IMR-90 (cell line): ENCODE data around the gene PSMD11. TPM values are rescaled to one million over a fixed set of nuclear protein-coding genes. Genes with fewer than 3 reads are reported as not detected.

ENCODE experiments used
- ATAC-seq: fragments of 200-7000 bp; cut with Tn5 transposase; 2 replicates; pipeline ENCODE4 v1.9.1; 2020; ENCODE audit warnings: low read depth, mild to moderate bottlenecking, moderate library complexity
- BruUV-seq: library from RNA; stranded (reverse); fragments of 400-500 nt; replicated peaks from 2 replicates; lab custom pipeline; 2021; lab: Mats Ljungman, UMichigan
- CTCF ChIA-PET: fragments of 300-600 bp; formaldehyde crosslinking; extraction: SDS; loops from one replicate; lab custom pipeline; 2021; ENCODE audit warnings: antibody characterized with exemption; lab: Yijun Ruan, JAX
- POLR2A ChIA-PET: fragments of 300-600 bp; sonication (Branson Sonifier 250); formaldehyde crosslinking; loops from one replicate; lab custom pipeline; 2022; ENCODE audit warnings: antibody characterized with exemption; ENCODE audit not compliant: unreplicated experiment; lab: Charles Lee
- DNase-seq: peaks from one replicate; pipeline ENCODE4 v3.0.0; 2013
- H2AFZ ChIP-seq: replicated peaks from 2 replicates; pipeline ENCODE3; 2013; ENCODE audit warnings: low read length, mild to moderate bottlenecking; ENCODE audit not compliant: poor library complexity
- H2AK5ac ChIP-seq: 2 replicates; pipeline ENCODE4 v1.6.1; 2013; ENCODE audit warnings: low read depth, low read length, inconsistent platforms
- H2AK9ac ChIP-seq: replicated peaks from 2 replicates; pipeline ENCODE3; 2013; ENCODE audit warnings: mild to moderate bottlenecking, low read depth, low read length, moderate library complexity; ENCODE audit not compliant: poor library complexity
- H2BK120ac ChIP-seq: 2 replicates; pipeline ENCODE4 v1.6.1; 2013; ENCODE audit warnings: low read depth, low read length, inconsistent platforms
- H2BK15ac ChIP-seq: 3 replicates; pipeline ENCODE4 v1.6.1; 2013; ENCODE audit warnings: low read depth, low read length, inconsistent platforms
- H2BK20ac ChIP-seq: 2 replicates; pipeline ENCODE4 v1.6.1; 2013; ENCODE audit warnings: low read depth, mild to moderate bottlenecking, inconsistent platforms, low read length, moderate library complexity
- H2BK5ac ChIP-seq: 2 replicates; pipeline ENCODE4 v1.6.1; 2013; ENCODE audit warnings: mild to moderate bottlenecking, low read depth, low read length, inconsistent platforms; ENCODE audit not compliant: poor library complexity, severe bottlenecking
- H3K14ac ChIP-seq: replicated peaks from 2 replicates; pipeline ENCODE4 v1.6.1; 2013; ENCODE audit warnings: low read depth, low read length, inconsistent platforms
- H3K18ac ChIP-seq: 2 replicates; pipeline ENCODE4 v1.6.1; 2013; ENCODE audit warnings: low read depth, low read length, control low read depth
- H3K23ac ChIP-seq: 2 replicates; pipeline ENCODE4 v1.6.1; 2013; ENCODE audit warnings: low read depth, low read length, inconsistent platforms
- H3K27ac ChIP-seq: 2 replicates; pipeline ENCODE4 v1.5.1; 2013; ENCODE audit warnings: mild to moderate bottlenecking, control low read depth, low read length; ENCODE audit not compliant: insufficient read depth
- H3K27me3 ChIP-seq: 2 replicates; pipeline ENCODE4 v1.6.1; 2013; ENCODE audit warnings: low read length; ENCODE audit not compliant: control insufficient read depth, insufficient read depth
- H3K36me3 ChIP-seq: 2 replicates; pipeline ENCODE4 v1.6.1; 2013; ENCODE audit warnings: low read length, mixed read lengths; ENCODE audit not compliant: control insufficient read depth, insufficient read depth
- H3K4ac ChIP-seq: 2 replicates; pipeline ENCODE4 v1.6.1; 2013; ENCODE audit warnings: low read depth, low read length, inconsistent platforms
- H3K4me1 ChIP-seq: 2 replicates; pipeline ENCODE4 v1.6.1; 2013; ENCODE audit warnings: low read length, mixed read lengths; ENCODE audit not compliant: control insufficient read depth, insufficient read depth
- H3K4me2 ChIP-seq: 2 replicates; pipeline ENCODE4 v1.6.1; 2013; ENCODE audit warnings: low read depth, mild to moderate bottlenecking, control low read depth, low read length, moderate library complexity
- H3K4me3 ChIP-seq: 2 replicates; pipeline ENCODE4 v1.5.1; 2013; ENCODE audit warnings: low read depth, mild to moderate bottlenecking, control low read depth, low read length, moderate library complexity; ENCODE audit not compliant: insufficient read depth
- H3K56ac ChIP-seq: 2 replicates; pipeline ENCODE4 v1.6.1; 2013; ENCODE audit warnings: low read length, inconsistent platforms; ENCODE audit not compliant: insufficient read depth; ENCODE audit errors: extremely low read depth
- H3K79me1 ChIP-seq, 2 experiments: 2 replicates each; pipeline ENCODE4 v1.6.1; 2013; ENCODE audit warnings: low read length in 2 of 2, inconsistent platforms in 1 of 2, low read depth in 1 of 2
- H3K9ac ChIP-seq: 2 replicates; pipeline ENCODE4 v1.6.1; 2013; ENCODE audit warnings: low read depth, low read length, control low read depth
- H3K9me1 ChIP-seq: 2 replicates; pipeline ENCODE4 v1.6.1; 2013; ENCODE audit warnings: low read length, inconsistent platforms; ENCODE audit not compliant: insufficient read depth
- H3K9me3 ChIP-seq: 2 replicates; pipeline ENCODE4 v1.6.1; 2013; ENCODE audit warnings: low read length; ENCODE audit not compliant: control insufficient read depth, insufficient read depth
- H4K20me1 ChIP-seq: 2 replicates; pipeline ENCODE4 v1.6.1; 2013; ENCODE audit warnings: low read length, inconsistent platforms; ENCODE audit not compliant: insufficient read depth
- H4K5ac ChIP-seq: 2 replicates; pipeline ENCODE4 v1.6.1; 2013; ENCODE audit warnings: mild to moderate bottlenecking, low read depth, low read length, control low read depth
- H4K8ac ChIP-seq, 2 experiments: 2 replicates each; pipeline ENCODE4 v1.6.1; 2013; ENCODE audit warnings: low read depth in 2 of 2, low read length in 2 of 2, control low read depth in 1 of 2, inconsistent platforms in 1 of 2
- H4K91ac ChIP-seq: 2 replicates; pipeline ENCODE4 v1.6.1; 2013; ENCODE audit warnings: low read depth, low read length, inconsistent platforms; ENCODE audit not compliant: insufficient read depth
- BHLHE40 ChIP-seq: fragments of 150-350 bp; IDR thresholded peaks from 2 replicates; pipeline ENCODE4 v1.6.1; 2016; ENCODE audit warnings: mild to moderate bottlenecking, low read depth, low read length
- ELK1 ChIP-seq: fragments of 150-350 bp; IDR thresholded peaks from 2 replicates; pipeline ENCODE4 v1.6.1; 2016; ENCODE audit warnings: low read depth, mild to moderate bottlenecking, low read length, moderate library complexity, borderline replicate concordance
- FOS ChIP-seq: fragments of 150-350 bp; IDR thresholded peaks from 2 replicates; pipeline ENCODE4 v1.6.1; 2016; ENCODE audit warnings: low read depth, low read length
- MAFK ChIP-seq: IDR thresholded peaks from 2 replicates; pipeline ENCODE4 v1.6.1; 2012; ENCODE audit warnings: low read depth, low read length, improper control_type of control experiment
- MXI1 ChIP-seq: IDR thresholded peaks from 2 replicates; pipeline ENCODE4 v1.6.1; 2012; ENCODE audit warnings: low read depth, mild to moderate bottlenecking, low read length, moderate library complexity, borderline replicate concordance
- NFE2L2 ChIP-seq: fragments of 150-350 bp; IDR thresholded peaks from 2 replicates; pipeline ENCODE4 v1.6.1; 2016; ENCODE audit warnings: low read depth, mild to moderate bottlenecking, low read length
- POLR2A ChIP-seq: IDR thresholded peaks from 2 replicates; pipeline ENCODE4 v1.6.1; 2012; ENCODE audit warnings: mild to moderate bottlenecking, low read depth, low read length
- RAD21 ChIP-seq: IDR thresholded peaks from 2 replicates; pipeline ENCODE4 v1.6.1; 2012; ENCODE audit warnings: low read length, improper control_type of control experiment
- RFX5 ChIP-seq: IDR thresholded peaks from 2 replicates; pipeline ENCODE4 v1.8.0; 2012; ENCODE audit warnings: low read depth, mild to moderate bottlenecking, low read length, moderate library complexity
- WGBS, 2 experiments: methylation state at CpG; one replicate each; pipeline versions ENCODE4 v1.1.5 to v1.1.7; 2013; ENCODE audit warnings: missing lambda C conversion rate in 2 of 2; ENCODE audit not compliant: insufficient read length in 1 of 2; ENCODE audit errors: extremely low coverage in 2 of 2; 5-methylcytosine and 5-hydroxymethylcytosine counted together
- dilution Hi-C: fragments of 300-500 bp; cut with HindIII; formaldehyde crosslinking; loops from one replicate; pipeline ENCODE4 v1.14.3; 2018; ENCODE audit warnings: low sequenced_read_pairs; ENCODE audit not compliant: unreplicated experiment
- in situ Hi-C: fragments of 300-500 bp; cut with MboI; formaldehyde crosslinking; loops from 3 replicates; pipeline ENCODE4 v1.14.3; 2019; ENCODE audit warnings: low sequenced_read_pairs, inconsistent platforms, mixed read lengths
- intact Hi-C: fragments of 100-400 bp; cut with micrococcal nuclease; formaldehyde crosslinking; loops from 2 replicates; pipeline ENCODE4 v1.10.0; 2022
- polyA plus RNA-seq, 3 experiments: library from polyadenylated mRNA; depleted of rRNA; stranded (reverse); fragments of >200 nt; gene quantifications; 2 replicates each; pipeline ENCODE4 v1.2.3, GENCODE V29; 2012; ENCODE audit warnings: low replicate concordance in 1 of 3
- total RNA-seq: library from RNA; depleted of rRNA; stranded (reverse); fragments of >200 nt; gene quantifications from 2 replicates; pipeline ENCODE4 v1.2.3, GENCODE V29; 2012
- TF ChIP-seq, protein P1 (sequence below): fragments of 150-350 bp; IDR thresholded peaks from 2 replicates; pipeline ENCODE4 v1.6.1; 2017; ENCODE audit warnings: mild to moderate bottlenecking, antibody characterized with exemption, low read length, low read depth
- TF ChIP-seq, protein P2 (sequence below): conservative IDR thresholded peaks from 2 replicates; pipeline ENCODE4 v1.5.1; 2012; ENCODE audit warnings: mild to moderate bottlenecking, low read depth, low read length, improper control_type of control experiment

PSMD11 gene
- total and polyA plus RNA-seq, 2 of the 4 experiments (the other 2 are of a cell fraction): 64.7 to 85.9 TPM

GRCh38 chr17:32516940-32517701 lies 72.8 kb downstream of the PSMD11 start:
- ChIA-PET POLR2A (no interaction called here), CTCF (no interaction called here)
- Histone ChIP-seq H2BK5ac (no peak overlapping the region), H3K56ac (no peak overlapping the region), H3K4ac (no peak overlapping the region), H3K36me3 (no peaks in the 10 kb centered on the region), H4K91ac (no peak overlapping the region), H2BK15ac (no peak overlapping the region), H3K27me3 (peaks cover 27% of the 10 kb centered on the region), H2BK120ac (no peak overlapping the region), H3K9me1 (peaks cover 2% of the 10 kb centered on the region; the same call in 1 of the 2 replicates), H3K27ac (no peak overlapping the region), H3K79me1 (no peaks in the 10 kb centered on the region), H3K18ac (no peak overlapping the region), H2AK9ac (no peak overlapping the region), H3K4me2 (no peak overlapping the region), H4K5ac (no peak overlapping the region), H4K20me1 (no peaks in the 10 kb centered on the region), H3K9me3 (no peaks in the 10 kb centered on the region), H3K9ac (no peak overlapping the region), H3K4me1 (no peaks in the 10 kb centered on the region; the same call in 1 of the 2 replicates), H3K23ac (no peak overlapping the region), H2AFZ (no peak overlapping the region), H2AK5ac (no peak overlapping the region), H3K14ac (no peak overlapping the region), H4K8ac (no peak overlapping the region), H3K4me3 (no peak overlapping the region), H2BK20ac (no peak overlapping the region)
- intact Hi-C loops (no loop called here), dilution Hi-C loops (no loop called here), in situ Hi-C loops (no loop called here)
- DNase-seq (no peak), ATAC-seq (no peak)
- WGBS, 2 experiments: 60% methylated on average over 2 of the region's 12 CpGs; no CpG with 5 or more reads in 1 of the 2 experiments
- no TSS peak for BruUV-seq
- no peak for TF ChIP-seq RFX5
- TF ChIP-seq ELK1: no peak
- no peak for TF ChIP-seq FOS
- TF ChIP-seq BHLHE40: no peak
- TF ChIP-seq, protein P1, sequence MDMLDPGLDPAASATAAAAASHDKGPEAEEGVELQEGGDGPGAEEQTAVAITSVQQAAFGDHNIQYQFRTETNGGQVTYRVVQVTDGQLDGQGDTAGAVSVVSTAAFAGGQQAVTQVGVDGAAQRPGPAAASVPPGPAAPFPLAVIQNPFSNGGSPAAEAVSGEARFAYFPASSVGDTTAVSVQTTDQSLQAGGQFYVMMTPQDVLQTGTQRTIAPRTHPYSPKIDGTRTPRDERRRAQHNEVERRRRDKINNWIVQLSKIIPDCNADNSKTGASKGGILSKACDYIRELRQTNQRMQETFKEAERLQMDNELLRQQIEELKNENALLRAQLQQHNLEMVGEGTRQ: no peak
- TF ChIP-seq MAFK: no peak
- no peak for TF ChIP-seq MXI1
- TF ChIP-seq NFE2L2: no peak
- TF ChIP-seq RAD21: no peak
- TF ChIP-seq, protein P2, sequence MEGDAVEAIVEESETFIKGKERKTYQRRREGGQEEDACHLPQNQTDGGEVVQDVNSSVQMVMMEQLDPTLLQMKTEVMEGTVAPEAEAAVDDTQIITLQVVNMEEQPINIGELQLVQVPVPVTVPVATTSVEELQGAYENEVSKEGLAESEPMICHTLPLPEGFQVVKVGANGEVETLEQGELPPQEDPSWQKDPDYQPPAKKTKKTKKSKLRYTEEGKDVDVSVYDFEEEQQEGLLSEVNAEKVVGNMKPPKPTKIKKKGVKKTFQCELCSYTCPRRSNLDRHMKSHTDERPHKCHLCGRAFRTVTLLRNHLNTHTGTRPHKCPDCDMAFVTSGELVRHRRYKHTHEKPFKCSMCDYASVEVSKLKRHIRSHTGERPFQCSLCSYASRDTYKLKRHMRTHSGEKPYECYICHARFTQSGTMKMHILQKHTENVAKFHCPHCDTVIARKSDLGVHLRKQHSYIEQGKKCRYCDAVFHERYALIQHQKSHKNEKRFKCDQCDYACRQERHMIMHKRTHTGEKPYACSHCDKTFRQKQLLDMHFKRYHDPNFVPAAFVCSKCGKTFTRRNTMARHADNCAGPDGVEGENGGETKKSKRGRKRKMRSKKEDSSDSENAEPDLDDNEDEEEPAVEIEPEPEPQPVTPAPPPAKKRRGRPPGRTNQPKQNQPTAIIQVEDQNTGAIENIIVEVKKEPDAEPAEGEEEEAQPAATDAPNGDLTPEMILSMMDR: no peak
- TF ChIP-seq POLR2A: no peak
